H1 (cell line): ENCODE measurements around the gene TUNAR. TPM values are rescaled to one million over a fixed set of nuclear protein-coding genes. Genes with fewer than 3 reads are reported as not detected.

ENCODE experiments used
- BACH1 ChIP-seq: IDR thresholded peaks from 2 replicates; pipeline ENCODE4 v1.6.1; 2012; ENCODE audit warnings: low read length, improper control_type of control experiment
- BCL11A ChIP-seq, 2 experiments: IDR thresholded peaks; one replicate each; pipeline ENCODE4 v1.6.1; 2011; ENCODE audit warnings: low read depth in 2 of 2, low read length in 2 of 2, mild to moderate bottlenecking in 2 of 2
- CBX5 ChIP-seq: fragments of 300-800, 300-1000 bp; sonication (generic); IDR thresholded peaks from 2 replicates; pipeline ENCODE4 v1.7.1; 2016; ENCODE audit warnings: antibody characterized with exemption, low read length, low read depth
- CEBPB ChIP-seq: IDR thresholded peaks from 2 replicates; pipeline ENCODE4 v1.6.1; 2012; ENCODE audit warnings: low read depth, low read length
- CHD1 ChIP-seq: IDR thresholded peaks from 2 replicates; pipeline ENCODE4 v1.6.1; 2012; ENCODE audit warnings: low read depth, low read length, improper control_type of control experiment
- CTCF ChIP-seq, 3 experiments: IDR thresholded peaks; 1 replicate in 2 of 3; 2 replicates in 1 of 3; pipeline versions ENCODE4 v1.5.1 to v1.6.1; 2011; ENCODE audit warnings: low read length in 3 of 3, mild to moderate bottlenecking in 3 of 3, inconsistent platforms in 2 of 3, low read depth in 1 of 3, moderate library complexity in 1 of 3; ENCODE audit not compliant: insufficient read depth in 1 of 3; ENCODE audit errors: control extremely low read depth in 1 of 3
- HDAC2 ChIP-seq, 2 experiments: fragments of 300-600 bp in 1 of 2; sonication (generic) in 1 of 2; IDR thresholded peaks; 2 replicates each; pipeline ENCODE4 v1.6.1; 2011 to 2012; ENCODE audit warnings: low read depth in 2 of 2, low read length in 2 of 2, mild to moderate bottlenecking in 2 of 2, moderate library complexity in 2 of 2, borderline replicate concordance in 1 of 2, inconsistent platforms in 1 of 2
- HDAC6 ChIP-seq: IDR thresholded peaks from one replicate; pipeline ENCODE4 v1.7.1; 2012; ENCODE audit warnings: low read depth, mild to moderate bottlenecking, inconsistent platforms, low read length, moderate library complexity
- KDM4A ChIP-seq: IDR thresholded peaks from one replicate; pipeline ENCODE4 v1.7.1; 2012; ENCODE audit warnings: low read depth, mild to moderate bottlenecking, moderate library complexity, low read length, inconsistent platforms; ENCODE audit not compliant: severe bottlenecking
- MAFK ChIP-seq: IDR thresholded peaks from 2 replicates; pipeline ENCODE4 v1.6.1; 2012; ENCODE audit warnings: low read depth, mild to moderate bottlenecking, improper control_type of control experiment, low read length
- POU5F1 ChIP-seq: IDR thresholded peaks from 2 replicates; pipeline ENCODE4 v1.6.1; 2011; ENCODE audit warnings: low read depth, mild to moderate bottlenecking, low read length, moderate library complexity
- RAD21 ChIP-seq, 2 experiments: IDR thresholded peaks in 1 of 2; conservative IDR thresholded peaks in 1 of 2; 2 replicates each; pipeline ENCODE4 v1.6.1; 2011; ENCODE audit warnings: low read depth in 2 of 2, low read length in 2 of 2, improper control_type of control experiment in 1 of 2, inconsistent platforms in 1 of 2, mild to moderate bottlenecking in 1 of 2, moderate library complexity in 1 of 2
- RNF2 ChIP-seq: fragments of 200-900, 300-1000 bp; sonication (generic); IDR thresholded peaks from 2 replicates; pipeline ENCODE4 v1.7.1; 2016; ENCODE audit warnings: borderline replicate concordance, low read depth, mild to moderate bottlenecking, antibody characterized with exemption, low read length; ENCODE audit not compliant: poor library complexity, severe bottlenecking; ENCODE audit errors: missing control alignments
- SIN3A ChIP-seq, 2 experiments: IDR thresholded peaks in 1 of 2; conservative IDR thresholded peaks in 1 of 2; 2 replicates each; pipeline ENCODE4 v1.6.1; 2011 to 2012; ENCODE audit warnings: low read length in 2 of 2, improper control_type of control experiment in 1 of 2, low read depth in 1 of 2, mild to moderate bottlenecking in 1 of 2
- SP1 ChIP-seq: IDR thresholded peaks from 2 replicates; pipeline ENCODE4 v1.6.1; 2011; ENCODE audit warnings: low read depth, low read length
- SP2 ChIP-seq: IDR thresholded peaks from 2 replicates; pipeline ENCODE4 v1.6.1; 2012; ENCODE audit warnings: mild to moderate bottlenecking, low read length, inconsistent platforms
- SP4 ChIP-seq: IDR thresholded peaks from 2 replicates; pipeline ENCODE4 v1.6.1; 2012; ENCODE audit warnings: low read length, inconsistent platforms
- SRF ChIP-seq: IDR thresholded peaks from 2 replicates; pipeline ENCODE4 v1.6.1; 2011; ENCODE audit warnings: mild to moderate bottlenecking, low read depth, low read length, moderate library complexity
- SUZ12 ChIP-seq: fragments of 200-600 bp; sonication (generic); IDR thresholded peaks from 2 replicates; pipeline ENCODE4 v1.6.1; 2012; ENCODE audit warnings: mild to moderate bottlenecking, inconsistent platforms, low read length, moderate library complexity, mixed read lengths
- TBP ChIP-seq: IDR thresholded peaks from 2 replicates; pipeline ENCODE4 v1.6.1; 2011; ENCODE audit warnings: low read depth, low read length, improper control_type of control experiment
- polyA plus RNA-seq, 7 experiments: library from polyadenylated mRNA; depleted of rRNA in 3 of 7; stranded (reverse) in 5 of 7; unstranded in 2 of 7; fragments of >200 nt in 5 of 7; fragments of 200-250 nt in 2 of 7; gene quantifications; 1 replicate in 5 of 7; 2 replicates in 1 of 7; 4 replicates in 1 of 7; pipeline versions ENCODE4 v1.2.1 to v1.2.3, GENCODE V29; 2011 to 2013; ENCODE audit warnings: missing spikeins in 2 of 7, mixed read lengths in 2 of 7
- total RNA-seq: library from RNA; stranded (reverse); fragmentation: NEBNext Ultra II Directional; extraction: Animal tissue kit (Norgen Biotek cat#: 25700); gene quantifications from 2 replicates; pipeline ENCODE4 v1.2.1, GENCODE V29; 2021

TUNAR gene
- total and polyA plus RNA-seq, 2 of the 8 experiments (the other 6 are each of a cell fraction or from before 2014, with no cell fraction given), result 12.8 to 63.9 TPM

- TF ChIP-seq SUZ12, result no peak
- no peak for TF ChIP-seq POU5F1
- no peak for TF ChIP-seq SP2
- TF ChIP-seq CHD1, result no peak
- TF ChIP-seq CTCF (IDR thresholded peaks at IDR 0.05; ENCODE audit: control extremely low read depth in 1 of 3, insufficient read depth in 1 of 3, low read depth in 1 of 3, low read length in 3 of 3), result peak in 2 of 3 experiments; percentile 3 to 23; a peak in 3 of 4 replicates
- TF ChIP-seq RNF2, result no peak
- TF ChIP-seq SP4, result no peak
- no peak for TF ChIP-seq SRF
- peak; percentile 49 to 74; a peak in 2 of 4 replicates for TF ChIP-seq SIN3A (conservative IDR thresholded peaks at IDR 0.05 in 1 of 2, IDR thresholded peaks at IDR 0.05 in 1 of 2; ENCODE audit: low read depth in 1 of 2, low read length in 2 of 2)
- no peak for TF ChIP-seq CBX5
- no peak for TF ChIP-seq SP1
- no peak for TF ChIP-seq HDAC6
- no peak for TF ChIP-seq BACH1
- TF ChIP-seq TBP, result no peak
- no peak for TF ChIP-seq CEBPB
- no peak for TF ChIP-seq BCL11A (IDR thresholded peaks at IDR 0.05; ENCODE audit: low read depth in 2 of 2, low read length in 2 of 2)
- TF ChIP-seq KDM4A, result peak; percentile 89
- TF ChIP-seq MAFK, result no peak
- peak in 1 of 2 experiments; percentile 42; a peak in 1 of 4 replicates for TF ChIP-seq HDAC2 (IDR thresholded peaks at IDR 0.05; ENCODE audit: borderline replicate concordance in 1 of 2, low read depth in 2 of 2, low read length in 2 of 2)
- peak; percentile 36 to 49; a peak in 2 of 4 replicates for TF ChIP-seq RAD21 (IDR thresholded peaks at IDR 0.05 in 1 of 2, conservative IDR thresholded peaks at IDR 0.05 in 1 of 2; ENCODE audit: low read depth in 2 of 2, low read length in 2 of 2)
Measured at GRCh38 chr14:95875831-95876760, 536 bp upstream of the TUNAR start (continued).
